ENCODE results near the gene UTS2B.

UTS2B gene

GRCh38 chr3:191321019-191321767 is 9.1 kb downstream of the UTS2B start:
- no peak for DNase-seq (ENCODE audit: low spot score)

DNA sequence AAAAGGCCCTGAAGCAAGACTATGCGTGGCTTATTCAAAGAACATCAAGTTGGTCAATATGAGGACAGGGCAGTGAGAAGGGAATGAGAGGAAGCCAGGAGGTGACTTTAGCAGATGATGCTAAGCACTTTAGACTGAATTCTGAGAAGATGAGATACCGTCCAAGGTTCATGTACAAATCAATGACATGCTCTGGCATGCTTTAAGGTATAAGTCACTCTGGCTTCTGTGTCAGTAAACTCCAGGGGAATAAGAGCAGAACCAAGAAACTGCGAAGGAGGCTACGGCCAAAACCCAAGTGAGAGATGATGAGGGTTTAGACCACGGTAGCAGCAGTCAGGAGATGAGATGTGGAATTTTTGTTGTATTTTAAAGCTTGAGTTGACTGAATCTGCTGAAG is 10.0 kb downstream of the UTS2B start:
- no peak for DNase-seq (ENCODE audit: low spot score)

- no peak for DNase-seq (ENCODE audit: low spot score)
Observed at GRCh38 chr3:191316876-191317603, 13.3 kb downstream of the UTS2B start.

- DNase-seq (ENCODE audit: low spot score), result no peak
Observed at GRCh38 chr3:191314109-191314728, 16.1 kb downstream of the UTS2B start.

DNA sequence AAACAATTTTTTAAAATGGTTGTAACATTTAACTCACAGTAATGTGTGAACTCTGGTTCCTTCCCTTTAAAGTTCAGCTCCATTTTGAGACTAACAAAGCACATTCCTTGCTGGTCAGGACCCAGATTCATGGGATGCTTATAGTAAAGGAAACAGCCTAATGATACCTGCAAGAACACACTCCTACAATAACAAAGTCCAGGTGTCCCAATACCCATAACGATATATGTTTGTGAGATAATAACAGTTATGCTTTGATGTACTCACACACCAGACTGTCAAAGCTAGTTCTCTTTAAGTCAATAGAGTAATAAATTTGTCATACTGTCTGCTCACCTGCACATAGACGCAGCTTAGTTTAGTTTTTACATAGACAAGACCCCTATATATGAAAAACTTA is 17.0 kb downstream of the UTS2B start:
- DNase-seq (ENCODE audit: low spot score), result no peak

- DNase-seq (ENCODE audit: low spot score), result no peak
Observed at GRCh38 chr3:191307341-191307740, 23.0 kb downstream of the UTS2B start.

DNA sequence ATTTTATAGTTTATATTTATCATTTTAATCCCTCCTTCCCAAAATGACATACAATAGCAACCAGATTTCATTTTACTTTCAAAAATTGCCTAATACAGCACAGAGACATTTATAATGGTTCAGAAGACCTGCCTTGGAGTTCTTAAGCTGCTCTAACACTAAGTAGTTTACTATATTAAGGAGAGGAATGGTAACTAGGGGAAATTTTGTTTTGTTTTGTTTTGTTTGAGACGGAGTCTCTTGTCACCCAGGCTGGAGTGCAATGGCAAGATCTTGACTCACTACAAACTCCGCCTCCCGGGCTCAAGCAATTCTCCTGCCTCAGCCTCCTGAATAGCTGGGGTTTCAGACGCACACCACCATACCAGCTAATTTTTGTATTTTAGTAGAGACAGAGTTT is 23.9 kb downstream of the UTS2B start:
- DNase-seq (ENCODE audit: low spot score), result no peak

DNA sequence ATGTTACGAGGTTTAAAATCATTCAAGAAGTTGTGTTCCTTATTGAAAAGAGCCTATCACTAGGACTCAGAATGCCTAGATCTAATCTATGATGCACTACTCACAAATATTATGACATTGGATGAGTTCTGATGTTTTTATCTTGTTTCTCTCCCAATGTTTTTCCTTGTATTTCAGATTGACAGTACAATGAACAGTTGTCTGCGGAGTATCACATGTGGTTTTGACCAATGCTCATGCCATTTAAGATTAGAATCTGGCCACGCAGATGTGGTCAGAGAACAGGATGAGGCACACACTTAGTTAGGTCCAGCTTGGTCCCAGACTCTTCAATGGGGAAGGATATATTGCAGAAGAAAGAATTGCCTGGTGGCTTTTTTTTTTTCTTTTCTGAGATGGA is 26.7 kb downstream of the UTS2B start:
- no peak for DNase-seq (ENCODE audit: low spot score)

- no peak for DNase-seq (ENCODE audit: low spot score)
Observed at GRCh38 chr3:191302451-191302850, 27.9 kb downstream of the UTS2B start.

GRCh38 chr3:191301782-191302411 is 28.4 kb downstream of the UTS2B start:
- no peak for DNase-seq (ENCODE audit: low spot score)

GRCh38 chr3:191301017-191301416 is 29.3 kb downstream of the UTS2B start:
- no peak for DNase-seq (ENCODE audit: low spot score)

GRCh38 chr3:191300422-191300821 is 29.9 kb downstream of the UTS2B start:
- no peak for DNase-seq (ENCODE audit: low spot score)

DNA sequence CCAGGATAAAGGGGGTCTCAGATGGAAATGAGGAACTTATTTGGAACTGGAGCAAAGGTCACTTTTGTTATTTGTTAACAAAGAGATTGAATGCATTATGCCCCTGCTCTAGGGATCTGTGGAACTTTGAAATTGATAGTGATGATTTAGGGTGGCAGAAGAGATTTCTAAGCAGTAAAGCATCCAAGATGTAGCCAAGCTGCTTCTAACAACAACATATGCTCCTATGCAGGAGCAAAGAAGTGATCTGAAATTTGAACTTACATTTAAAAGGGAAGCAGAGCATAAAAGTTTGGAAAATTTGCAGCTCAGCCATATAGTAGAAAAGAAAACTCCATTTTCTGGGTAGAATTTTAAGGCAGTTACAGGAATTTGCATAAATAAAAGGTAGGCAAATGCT is 31.5 kb downstream of the UTS2B start:
- no peak for DNase-seq (ENCODE audit: low spot score)

DNA sequence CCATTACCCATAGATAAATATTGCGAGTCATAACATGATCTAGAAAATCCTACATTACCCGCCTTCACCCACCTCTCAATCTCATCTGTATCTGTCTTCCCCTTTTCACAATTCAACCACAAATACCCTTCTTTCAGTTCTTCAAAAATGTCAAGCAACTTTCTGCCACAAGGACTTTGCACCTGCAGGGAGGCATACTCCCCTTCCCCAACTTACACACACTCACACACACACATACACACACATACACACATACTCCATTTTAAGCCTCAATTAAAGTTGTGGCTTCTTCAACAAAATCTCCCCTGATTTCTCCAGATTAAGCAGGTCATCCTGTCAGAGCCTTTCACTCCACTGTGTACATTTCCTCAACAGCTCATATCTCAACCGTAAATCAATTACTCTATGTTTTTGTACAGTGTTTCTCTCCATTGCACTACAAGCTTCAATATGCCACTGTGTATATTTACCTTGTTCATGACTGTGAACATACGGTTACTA is 34.2 kb downstream of the UTS2B start:
- no peak for DNase-seq (ENCODE audit: low spot score)

DNA sequence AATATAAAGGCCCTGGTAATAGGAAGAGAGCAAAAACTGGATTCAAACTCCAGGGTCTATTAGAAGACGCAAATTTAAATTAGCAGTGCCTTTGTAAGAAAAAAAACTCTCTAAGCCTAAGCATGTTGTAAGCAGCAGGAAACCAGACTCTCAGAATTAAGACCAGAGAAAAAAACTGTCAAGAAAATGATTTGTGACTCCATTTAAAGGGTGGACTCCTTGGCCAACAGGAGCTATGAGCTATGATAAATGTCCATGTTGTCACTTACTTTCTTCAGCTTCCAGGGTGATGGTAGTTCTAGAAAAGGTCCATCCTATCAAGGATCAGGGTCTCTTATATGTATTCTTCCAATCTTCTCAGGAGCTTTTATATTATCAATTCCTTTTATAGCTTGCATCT is 36.0 kb downstream of the UTS2B start:
- no peak for DNase-seq (ENCODE audit: low spot score)

DNA sequence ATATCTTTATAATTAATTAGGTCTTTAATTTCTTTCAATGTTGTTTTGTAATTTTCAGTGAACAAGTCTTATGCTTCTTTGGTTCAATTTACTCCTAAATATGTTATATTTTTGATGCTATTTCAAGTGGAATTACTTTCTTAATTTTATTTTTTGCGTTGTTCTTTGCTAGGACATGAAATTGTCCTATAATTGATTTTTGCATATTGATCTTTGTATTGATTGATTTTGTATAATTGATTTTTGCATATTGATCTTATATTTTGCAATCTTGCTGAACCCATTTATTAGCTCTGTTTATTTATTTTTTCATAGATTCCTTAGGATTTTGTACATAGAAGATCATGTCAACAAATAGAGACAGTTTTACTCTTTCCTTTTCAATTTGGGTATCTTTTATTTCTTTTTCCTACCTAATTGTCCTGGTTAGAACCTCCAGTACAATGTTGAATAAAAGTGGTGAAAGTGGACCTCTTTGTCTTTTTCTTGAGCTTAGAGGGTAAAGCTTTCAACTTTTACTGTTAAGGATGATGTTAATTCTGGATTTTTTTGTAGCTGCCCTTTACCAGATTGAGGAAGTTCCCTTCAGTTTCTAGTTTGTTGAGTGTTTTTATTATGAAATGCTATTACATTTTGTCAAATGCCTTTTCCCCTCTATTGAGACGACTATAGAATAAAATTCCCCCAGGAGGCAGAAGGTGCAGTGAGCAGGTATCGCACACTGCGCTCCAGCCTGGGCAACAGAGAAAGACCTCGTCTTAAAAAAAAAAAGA is 37.9 kb downstream of the UTS2B start:
- no peak for DNase-seq (ENCODE audit: low spot score)

GRCh38 chr3:191290311-191291025 is 39.9 kb downstream of the UTS2B start:
- DNase-seq (ENCODE audit: low spot score), result no peak

DNA sequence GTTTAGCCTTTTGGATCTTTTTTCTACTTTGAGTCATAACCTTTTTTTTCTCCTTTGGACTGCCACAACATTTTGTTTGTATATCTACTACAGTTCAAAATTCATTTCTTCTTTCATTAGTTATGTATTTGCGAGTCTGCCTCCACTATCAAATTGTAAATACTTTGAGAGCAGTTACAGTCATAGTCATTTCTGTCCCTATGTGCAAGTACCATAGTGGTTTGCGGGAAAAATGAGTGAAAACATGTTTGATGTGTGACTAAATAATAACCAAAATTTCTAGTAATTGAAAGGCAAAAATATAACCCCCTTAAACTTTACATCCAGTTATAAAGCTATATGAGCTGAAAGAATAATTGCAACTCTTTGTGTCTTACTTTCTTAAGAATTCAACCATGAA is 46.9 kb downstream of the UTS2B start:
- no peak for DNase-seq (ENCODE audit: low spot score)

DNA sequence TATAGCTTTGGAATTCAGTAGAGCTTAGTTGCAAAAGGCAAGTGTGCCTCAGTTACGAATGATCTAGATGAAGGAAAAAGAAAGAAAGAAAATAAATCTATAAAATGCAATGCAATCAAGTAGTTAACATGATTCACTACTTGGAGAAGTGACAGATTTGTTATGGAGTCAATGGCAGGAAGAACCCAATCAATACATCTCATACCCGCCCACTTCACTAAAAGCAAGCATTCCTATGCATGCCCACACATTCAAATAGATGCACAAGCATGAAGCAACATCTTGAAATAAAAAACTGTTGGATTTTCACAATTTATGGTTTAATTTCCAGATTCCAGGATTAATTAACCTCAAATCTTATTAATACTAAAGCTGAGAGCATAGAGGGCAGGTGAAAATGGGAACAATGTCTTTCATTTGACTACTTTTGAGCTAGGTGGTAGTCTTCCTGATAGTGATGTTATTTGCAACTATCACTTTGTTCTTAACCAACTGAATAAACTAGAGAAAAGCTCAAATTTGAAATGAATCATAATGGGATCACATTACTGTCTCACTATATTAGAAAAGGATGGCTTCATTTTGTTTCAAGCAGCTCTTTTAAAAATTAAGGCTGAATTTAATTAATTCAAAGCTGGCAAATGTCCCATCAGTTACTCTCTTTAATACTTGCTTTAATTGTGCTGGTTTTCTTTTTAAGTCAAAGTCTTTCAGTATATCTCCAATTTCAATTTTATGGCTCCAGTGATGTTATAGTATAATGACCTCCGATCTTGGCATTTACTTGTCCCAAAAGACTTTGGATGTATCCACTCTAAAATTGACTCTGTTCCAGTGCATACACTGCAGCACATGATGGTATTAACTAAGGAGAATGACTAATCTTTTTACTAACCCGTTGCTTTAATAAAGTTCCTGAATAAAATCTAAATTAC is 47.8 kb downstream of the UTS2B start:
- no peak for DNase-seq (ENCODE audit: low spot score)

- no peak for DNase-seq (ENCODE audit: low spot score)
Observed at GRCh38 chr3:191280882-191281281, 49.4 kb downstream of the UTS2B start.

All from AG08395 (cell line).